Activated naive CD4-positive, alpha-beta T cell treated with anti-CD3 and anti-CD28 coated beads, Interleukin-2, amount 10 ng/mL, durations not matched to agents 7 days and 5 days (primary cell): ENCODE data around the gene PTH.
A peak's percentile ranks its signal among the peaks of the same experiment; 100 is the strongest.

Experiments
- CTCF ChIA-PET: fragments of 350-600 bp; sonication (Branson Sonifier 250); formaldehyde crosslinking; loops from one replicate; lab custom pipeline; 2021; ENCODE audit warnings: antibody characterized with exemption; lab: Charles Lee
- DNase-seq: peaks from one replicate; pipeline ENCODE4 v3.0.0-alpha.2; 2020
- H3K27ac Mint-ChIP-seq: one replicate; pipeline ENCODE4 v1.8.0; 2021; ENCODE audit warnings: mild to moderate bottlenecking, moderate library complexity, mixed read lengths
- H3K27me3 Mint-ChIP-seq: one replicate; pipeline ENCODE4 v1.8.0; 2021; ENCODE audit warnings: mild to moderate bottlenecking, mixed read lengths
- H3K36me3 Mint-ChIP-seq: one replicate; pipeline ENCODE4 v1.8.0; 2021; ENCODE audit warnings: mixed read lengths
- H3K4me1 Mint-ChIP-seq: one replicate; pipeline ENCODE4 v1.8.0; 2021; ENCODE audit warnings: mixed read lengths
- H3K4me3 Mint-ChIP-seq: one replicate; pipeline ENCODE4 v1.8.0; 2021; ENCODE audit warnings: mild to moderate bottlenecking, moderate library complexity, mixed read lengths
- H3K9me3 Mint-ChIP-seq: one replicate; pipeline ENCODE4 v1.8.0; 2021; ENCODE audit warnings: mixed read lengths

The PTH gene

GRCh38 chr11:13468750-13469149, 27.0 kb downstream of the PTH start:
- H3K4me1 Mint-ChIP-seq: peaks cover 9% of the 10 kb centered on the region
- CTCF ChIA-PET: interaction anchor here (0.9 kb wide), 1 partner anchor 24 kb away, joined by 3 read pairs; no protein-coding TSS in a partner anchor
- H3K36me3 Mint-ChIP-seq: no peaks in the 10 kb centered on the region
- no peak overlapping the region for H3K4me3 Mint-ChIP-seq
- peaks cover 24% of the 10 kb centered on the region for H3K27me3 Mint-ChIP-seq
- no peak for DNase-seq
- H3K27ac Mint-ChIP-seq: no peak overlapping the region
- no peaks in the 10 kb centered on the region for H3K9me3 Mint-ChIP-seq

GRCh38 chr11:13465909-13466371, 29.9 kb downstream of the PTH start:
- no peak overlapping the region for H3K27ac Mint-ChIP-seq
- no peaks in the 10 kb centered on the region for H3K9me3 Mint-ChIP-seq
- peaks cover 28% of the 10 kb centered on the region for H3K27me3 Mint-ChIP-seq
- DNase-seq: no peak
- no peak overlapping the region for H3K4me3 Mint-ChIP-seq
- CTCF ChIA-PET: interaction anchor here (0.6 to 2.1 kb wide), 9 partner anchors 11 to 256 kb away, joined by 3 to 7 read pairs (median 3); no protein-coding TSS in a partner anchor
- peaks cover 1% of the 10 kb centered on the region for H3K36me3 Mint-ChIP-seq
- peaks cover 30% of the 10 kb centered on the region for H3K4me1 Mint-ChIP-seq

GRCh38 chr11:13463779-13464290, 32.0 kb downstream of the PTH start:
- Mint-ChIP-seq H3K4me1 (peaks cover 39% of the 10 kb centered on the region), H3K36me3 (peaks cover 12% of the 10 kb centered on the region), H3K27ac (peak overlapping the region; percentile 98), H3K9me3 (no peaks in the 10 kb centered on the region), H3K27me3 (peaks cover 13% of the 10 kb centered on the region), H3K4me3 (peak overlapping the region; percentile 98)
- no peak for DNase-seq
- CTCF ChIA-PET: interaction anchor here (1.0 to 2.1 kb wide), 4 partner anchors 23 to 254 kb away, joined by 3 to 7 read pairs (median 4); no protein-coding TSS in a partner anchor

GRCh38 chr11:13462901-13463778, 32.7 kb downstream of the PTH start, which contains the start of gene BTBD10:
BTBD10 (minus strand) TSS chr11:13463222; CDS start chr11:13445124, 18,098 bp downstream.
- peaks cover 39% of the 10 kb centered on the region for H3K4me1 Mint-ChIP-seq
- peak within 1 kb of the TSS; percentile 98 for H3K4me3 Mint-ChIP-seq
- H3K27me3 Mint-ChIP-seq: peaks cover 11% of the 10 kb centered on the region
- H3K9me3 Mint-ChIP-seq: no peaks in the 10 kb centered on the region
- CTCF ChIA-PET: interaction anchor here (1.7 kb wide), 1 partner anchor 38 kb away, joined by 3 read pairs; no protein-coding TSS in a partner anchor
- H3K27ac Mint-ChIP-seq: peak within 1 kb of the TSS; percentile 98
- H3K36me3 Mint-ChIP-seq: peaks cover 16% of the 10 kb centered on the region
- DNase-seq: peak; percentile 95

GRCh38 chr11:13462311-13462900, 33.4 kb downstream of the PTH start:
- H3K4me3 Mint-ChIP-seq: peak overlapping the region; percentile 98
- H3K36me3 Mint-ChIP-seq: peaks cover 16% of the 10 kb centered on the region
- peak overlapping the region; percentile 98 for H3K27ac Mint-ChIP-seq
- H3K27me3 Mint-ChIP-seq: peaks cover 4% of the 10 kb centered on the region
- peaks cover 39% of the 10 kb centered on the region for H3K4me1 Mint-ChIP-seq
- CTCF ChIA-PET: interaction anchor here (1.7 kb wide), 1 partner anchor 37 kb away, joined by 3 read pairs; no protein-coding TSS in a partner anchor
- no peaks in the 10 kb centered on the region for H3K9me3 Mint-ChIP-seq
- peak; percentile 76 for DNase-seq

- DNase-seq: no peak
- Mint-ChIP-seq H3K4me3 (peak overlapping the region; percentile 98), H3K4me1 (peaks cover 39% of the 10 kb centered on the region), H3K27ac (no peak overlapping the region), H3K9me3 (no peaks in the 10 kb centered on the region), H3K27me3 (peaks cover 4% of the 10 kb centered on the region), H3K36me3 (peaks cover 16% of the 10 kb centered on the region)
- CTCF ChIA-PET: no interaction called here
Observed at GRCh38 chr11:13461291-13461690, 34.5 kb downstream of the PTH start.

GRCh38 chr11:13450832-13451397, 44.9 kb downstream of the PTH start:
- Mint-ChIP-seq H3K4me1 (peaks cover 22% of the 10 kb centered on the region), H3K4me3 (no peak overlapping the region), H3K27me3 (no peaks in the 10 kb centered on the region), H3K36me3 (peaks cover 23% of the 10 kb centered on the region), H3K27ac (peak overlapping the region; percentile 46), H3K9me3 (peaks cover 8% of the 10 kb centered on the region)
- peak; percentile 31 for DNase-seq
- CTCF ChIA-PET: no interaction called here

- Mint-ChIP-seq H3K4me3 (no peak overlapping the region), H3K4me1 (peaks cover 22% of the 10 kb centered on the region), H3K36me3 (peaks cover 21% of the 10 kb centered on the region), H3K9me3 (peaks cover 8% of the 10 kb centered on the region), H3K27me3 (no peaks in the 10 kb centered on the region), H3K27ac (no peak overlapping the region)
- DNase-seq: no peak
- CTCF ChIA-PET: interaction anchor here (0.6 to 0.7 kb wide), 2 partner anchors 25 to 108 kb away, joined by 3 to 4 read pairs; no protein-coding TSS in a partner anchor
Observed at GRCh38 chr11:13449522-13449921, 46.3 kb downstream of the PTH start.

GRCh38 chr11:13448876-13449275, 46.9 kb downstream of the PTH start:
- no peak for DNase-seq
- H3K4me3 Mint-ChIP-seq: no peak overlapping the region
- peaks cover 22% of the 10 kb centered on the region for H3K4me1 Mint-ChIP-seq
- CTCF ChIA-PET: no interaction called here
- H3K36me3 Mint-ChIP-seq: peaks cover 21% of the 10 kb centered on the region
- no peak overlapping the region for H3K27ac Mint-ChIP-seq
- H3K27me3 Mint-ChIP-seq: no peaks in the 10 kb centered on the region
- H3K9me3 Mint-ChIP-seq: peaks cover 8% of the 10 kb centered on the region

- no peak for DNase-seq
- H3K4me1 Mint-ChIP-seq: peaks cover 18% of the 10 kb centered on the region
- CTCF ChIA-PET: no interaction called here
- peaks cover 15% of the 10 kb centered on the region for H3K36me3 Mint-ChIP-seq
- H3K27me3 Mint-ChIP-seq: no peaks in the 10 kb centered on the region
- no peak overlapping the region for H3K4me3 Mint-ChIP-seq
- peaks cover 2% of the 10 kb centered on the region for H3K9me3 Mint-ChIP-seq
- no peak overlapping the region for H3K27ac Mint-ChIP-seq
Observed at GRCh38 chr11:13446444-13446843, 49.4 kb downstream of the PTH start.

GRCh38 chr11:13445588-13445987, 50.2 kb downstream of the PTH start:
- H3K4me3 Mint-ChIP-seq: no peak overlapping the region
- no peak overlapping the region for H3K27ac Mint-ChIP-seq
- H3K36me3 Mint-ChIP-seq: peaks cover 15% of the 10 kb centered on the region
- H3K9me3 Mint-ChIP-seq: no peaks in the 10 kb centered on the region
- CTCF ChIA-PET: no interaction called here
- DNase-seq: no peak
- peaks cover 9% of the 10 kb centered on the region for H3K4me1 Mint-ChIP-seq
- no peaks in the 10 kb centered on the region for H3K27me3 Mint-ChIP-seq
